HS-5 (cell line): ENCODE data around the gene DDX41.
A peak's percentile ranks its signal among the peaks of the same experiment; 100 is the strongest.
"Not testable (repeated sequence)": the region's sequence is repeated elsewhere in the genome, so short reads cannot be mapped to it uniquely, and the experiment has no call there.

Source experiments
- DNase-seq: peaks from one replicate; pipeline ENCODE4 v3.0.0-alpha.2; 2012; ENCODE audit warnings: low read depth

DDX41 gene

GRCh38 chr5:177537389-177538361, 20.9 kb upstream of the DDX41 start:
- peak; percentile 86 for DNase-seq

DNA sequence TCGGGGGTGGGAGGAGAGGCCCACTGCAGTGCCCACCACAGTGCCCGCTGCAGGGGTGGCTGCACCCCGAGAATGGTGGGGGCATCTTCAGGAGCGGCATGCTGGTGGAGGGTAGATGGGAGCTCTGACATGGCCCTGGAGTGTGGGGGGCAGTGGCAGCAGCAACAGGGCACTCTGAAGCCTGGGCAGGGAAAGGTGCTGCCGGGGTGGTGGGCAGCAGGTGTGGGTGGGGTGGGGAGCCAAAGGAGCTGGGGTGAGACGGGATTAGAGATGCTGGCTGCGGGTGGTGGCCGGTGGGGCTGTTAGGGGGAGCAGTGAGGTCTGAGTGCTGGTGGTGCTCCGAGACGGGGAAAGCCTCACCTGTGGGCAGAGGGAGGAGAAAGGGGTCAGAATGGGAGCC, 19.6 kb upstream of the DDX41 start:
- DNase-seq = no peak

GRCh38 chr5:177535125-177535524, 18.4 kb upstream of the DDX41 start:
- DNase-seq = no peak

DNA sequence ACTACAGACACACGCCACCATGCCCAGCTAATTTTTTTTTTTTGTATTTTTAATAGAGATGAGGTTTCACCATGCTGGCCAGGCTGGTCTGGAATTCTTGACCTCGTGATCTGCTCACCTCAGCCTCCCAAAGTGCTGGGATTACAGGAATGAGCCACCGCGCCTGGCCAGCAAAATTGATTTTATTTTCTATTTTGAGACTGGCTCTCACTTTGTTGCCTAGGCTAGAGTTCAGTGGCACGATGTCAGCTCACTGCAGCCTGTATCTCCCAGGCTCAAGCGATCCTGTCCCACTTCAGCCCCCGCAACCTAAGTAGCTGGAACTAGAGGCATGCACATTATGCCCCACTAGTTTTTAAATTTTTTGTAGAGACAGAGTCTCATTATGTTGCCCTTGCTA, 17.7 kb upstream of the DDX41 start:
- DNase-seq = not testable (repeated sequence)

- no peak for DNase-seq
Measured at GRCh38 chr5:177531209-177531940, 14.6 kb upstream of the DDX41 start.

DNA sequence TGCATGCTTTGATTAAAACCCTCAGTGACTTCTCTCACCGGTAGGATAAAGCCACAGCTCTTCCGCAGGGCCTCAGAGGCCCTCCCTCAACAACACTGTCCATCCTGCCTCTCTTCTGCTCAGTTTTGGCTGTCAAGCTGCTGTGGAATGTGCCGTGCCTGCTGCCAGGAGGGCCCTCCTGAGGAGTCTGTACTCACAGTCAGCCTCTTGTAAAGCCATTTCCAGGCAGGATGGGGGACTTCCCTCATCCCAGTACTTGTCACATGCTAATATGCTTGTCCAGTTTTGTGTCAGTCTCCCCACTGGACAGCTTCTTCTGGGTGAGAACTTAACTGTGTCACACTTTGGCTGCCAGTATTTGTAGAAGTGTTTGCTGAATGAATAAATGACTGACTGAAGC, 13.9 kb upstream of the DDX41 start:
- no peak for DNase-seq

GRCh38 chr5:177529247-177530203, 12.8 kb upstream of the DDX41 start:
- no peak for DNase-seq

DNA sequence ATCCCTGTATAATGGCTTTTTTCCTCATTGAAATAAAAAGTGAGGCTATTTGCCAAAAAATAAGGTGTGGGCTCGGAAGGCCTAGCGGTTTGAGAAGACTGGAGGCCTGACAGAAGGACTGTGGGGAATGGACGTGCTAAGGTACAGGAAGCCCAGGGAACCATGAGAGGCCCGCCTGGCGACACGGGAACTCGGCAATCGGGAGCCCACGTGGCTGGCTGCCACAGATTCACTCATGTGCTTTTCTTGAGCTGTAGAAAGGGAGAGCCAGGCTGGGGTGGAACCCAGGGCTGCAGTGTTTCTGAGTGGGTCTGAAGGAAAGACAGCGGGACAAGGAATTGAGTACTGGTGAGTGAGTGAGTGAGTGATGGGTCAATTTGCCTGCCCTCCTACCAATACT, 11.9 kb upstream of the DDX41 start:
- no peak for DNase-seq

DNA sequence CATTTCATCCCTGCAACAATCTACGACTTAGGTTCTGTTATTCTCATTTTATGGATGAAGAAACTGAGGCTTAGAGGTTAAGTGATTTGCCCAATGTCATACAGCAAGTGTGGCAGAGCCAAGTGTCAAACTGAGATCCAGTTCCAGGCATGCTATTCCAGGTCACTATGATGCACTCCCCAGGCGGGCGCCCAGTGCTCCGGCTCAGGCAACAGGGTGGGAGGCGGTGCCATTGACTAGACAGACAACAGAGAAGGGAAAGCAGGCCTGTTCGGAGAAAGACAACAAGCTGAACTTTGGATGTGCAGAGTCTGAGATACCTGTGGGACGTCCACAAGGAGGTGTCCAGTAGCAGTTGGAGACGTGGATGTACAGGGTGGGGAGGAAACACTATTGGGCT, 10.8 kb upstream of the DDX41 start:
- DNase-seq = no peak

DNA sequence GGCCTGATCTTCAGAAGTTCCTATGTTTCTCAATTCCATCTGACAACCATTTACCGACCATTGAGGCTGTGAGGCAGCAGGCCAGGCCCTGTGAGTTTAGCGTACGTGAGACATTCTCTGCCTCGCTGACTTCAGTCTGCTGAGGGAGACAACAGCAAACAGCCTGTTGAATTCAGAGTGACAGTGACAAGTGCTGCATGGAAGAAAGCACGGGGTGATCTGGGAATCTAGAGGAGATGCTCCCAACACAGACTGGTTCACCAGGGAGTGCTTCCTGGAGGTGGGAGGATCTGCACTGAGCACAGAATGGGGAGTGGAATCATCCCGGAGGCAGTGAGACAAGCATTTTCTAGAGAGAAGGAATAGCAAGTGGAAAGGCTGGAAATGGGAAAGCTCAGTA, 10.0 kb upstream of the DDX41 start:
- DNase-seq = no peak

DNA sequence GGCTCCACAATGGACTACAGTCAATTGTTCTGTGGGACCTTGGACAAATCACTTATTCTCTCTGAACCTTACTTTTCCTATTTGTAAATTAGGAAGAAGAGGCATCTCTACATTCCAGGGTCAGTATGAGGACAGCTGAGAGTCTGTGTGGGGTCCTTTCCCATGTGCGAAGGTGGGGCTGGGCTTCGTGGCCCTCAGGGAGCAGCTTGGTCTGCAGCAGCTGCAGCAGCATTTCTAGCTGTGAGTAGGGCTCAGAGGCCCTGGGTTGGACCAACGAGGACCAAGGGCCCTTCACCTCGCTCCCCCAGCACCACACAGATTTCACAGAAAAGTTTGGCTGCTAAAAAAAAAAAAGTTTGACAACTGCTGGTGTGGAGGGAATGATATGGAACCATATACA, 9.4 kb upstream of the DDX41 start:
- no peak for DNase-seq

- DNase-seq = no peak
Measured at GRCh38 chr5:177524941-177525655, 8.3 kb upstream of the DDX41 start.

DNA sequence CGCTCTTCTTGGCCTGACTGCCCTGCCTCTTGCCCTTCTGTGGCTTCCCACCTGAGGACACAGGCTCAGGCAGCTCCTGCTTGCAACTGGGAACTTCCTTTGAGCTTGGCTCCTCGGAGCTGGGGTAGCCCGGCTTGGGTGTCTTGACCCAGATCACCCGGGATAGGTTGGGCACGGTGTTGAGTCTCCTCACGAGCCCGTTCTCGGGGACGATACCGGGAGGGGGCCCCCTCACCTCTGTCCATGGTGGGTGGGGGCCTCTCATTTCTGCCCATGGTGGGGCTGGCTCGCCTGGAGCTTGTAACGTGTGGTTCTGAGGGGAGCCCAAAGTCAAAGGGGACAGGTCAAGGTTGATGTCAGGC, 7.8 kb upstream of the DDX41 start:
- DNase-seq = no peak

- DNase-seq = no peak
Measured at GRCh38 chr5:177523711-177524538, 7.2 kb upstream of the DDX41 start.

DNA sequence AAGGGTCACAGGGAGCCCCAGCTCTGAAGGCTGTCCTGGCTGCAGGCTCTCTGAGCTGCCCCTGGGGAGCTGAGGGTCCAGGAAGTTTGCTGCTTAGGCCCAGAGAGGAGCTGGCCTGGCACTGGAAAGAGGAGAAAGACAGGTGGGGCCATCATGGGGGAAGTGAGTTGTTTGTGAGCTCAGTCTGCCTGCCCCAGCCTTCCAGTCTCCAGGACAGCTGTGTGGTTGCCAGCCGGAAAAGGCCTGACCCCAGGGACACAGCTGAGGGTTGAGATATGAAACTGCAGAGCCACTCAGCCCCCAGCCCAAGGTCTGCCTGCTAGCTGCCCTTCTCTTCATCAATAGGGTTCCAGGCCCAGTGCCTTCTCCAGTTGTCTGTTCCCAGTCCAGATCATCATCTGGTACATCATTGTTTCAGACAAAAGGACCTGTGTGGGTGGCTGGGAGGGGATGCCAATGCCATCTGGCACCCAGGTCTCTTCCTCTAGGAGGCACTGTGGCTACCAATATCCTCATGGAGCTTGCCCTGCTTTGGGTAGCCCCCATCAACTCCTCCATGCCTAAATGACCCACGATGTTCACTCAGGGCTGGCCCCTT, 4.3 kb upstream of the DDX41 start:
- no peak for DNase-seq

DNA sequence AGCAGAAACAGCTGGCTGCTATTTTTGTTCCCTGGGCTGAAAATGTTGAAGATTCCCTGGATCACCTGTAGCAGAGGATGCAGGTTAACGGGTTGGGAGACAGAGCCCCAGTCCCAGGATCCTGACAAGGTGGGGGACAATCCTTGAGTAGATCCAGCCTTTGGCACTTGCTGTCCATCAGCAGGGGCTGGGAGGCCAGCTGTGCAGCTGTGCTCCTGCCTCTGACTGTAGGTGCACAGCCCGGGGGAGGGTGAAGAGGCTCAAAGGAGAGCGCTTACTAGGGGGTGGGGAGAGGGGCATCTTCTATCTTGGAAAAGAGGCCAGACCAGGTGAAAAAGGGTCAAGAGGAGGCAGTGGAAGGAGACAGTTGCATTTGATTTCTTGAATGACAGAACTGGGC, 3.5 kb upstream of the DDX41 start:
- no peak for DNase-seq

DNA sequence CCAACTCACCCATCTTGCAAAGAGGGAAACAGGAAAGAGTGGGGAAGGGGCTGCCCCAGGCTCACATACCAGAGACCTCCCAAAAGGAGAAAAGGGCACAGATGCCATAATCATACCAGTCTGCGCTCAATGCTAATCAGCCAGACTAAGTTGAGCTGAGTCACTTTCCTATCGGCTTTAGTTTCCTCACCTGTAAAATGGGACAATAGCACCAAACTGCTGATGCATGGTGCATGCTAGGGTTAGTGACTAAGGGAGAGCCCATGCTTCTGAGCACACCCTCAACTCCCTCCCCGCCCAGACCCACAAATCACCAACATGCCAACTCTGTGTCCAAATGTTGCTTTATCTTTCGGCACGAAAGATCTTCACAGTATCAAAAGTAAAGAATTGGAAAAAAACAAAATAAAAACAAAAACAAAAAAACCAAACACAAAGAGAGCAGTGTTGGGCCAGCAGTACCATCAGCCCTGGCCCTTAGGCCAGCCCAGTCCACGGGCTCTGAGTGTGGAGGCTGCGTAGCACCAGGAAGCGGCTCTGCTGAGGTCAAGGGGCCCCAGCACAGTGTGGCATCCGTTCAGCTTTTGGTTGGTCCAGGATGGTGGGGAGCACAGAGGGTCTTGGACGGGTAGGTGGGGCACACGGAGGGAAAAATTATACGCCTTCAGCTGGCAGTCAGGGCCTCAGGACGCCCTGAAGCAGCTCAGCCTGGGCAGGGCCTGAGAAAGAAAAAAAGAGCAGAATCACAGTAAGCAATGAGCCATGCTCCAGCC, 2.9 kb upstream of the DDX41 start:
- no peak for DNase-seq

DNA sequence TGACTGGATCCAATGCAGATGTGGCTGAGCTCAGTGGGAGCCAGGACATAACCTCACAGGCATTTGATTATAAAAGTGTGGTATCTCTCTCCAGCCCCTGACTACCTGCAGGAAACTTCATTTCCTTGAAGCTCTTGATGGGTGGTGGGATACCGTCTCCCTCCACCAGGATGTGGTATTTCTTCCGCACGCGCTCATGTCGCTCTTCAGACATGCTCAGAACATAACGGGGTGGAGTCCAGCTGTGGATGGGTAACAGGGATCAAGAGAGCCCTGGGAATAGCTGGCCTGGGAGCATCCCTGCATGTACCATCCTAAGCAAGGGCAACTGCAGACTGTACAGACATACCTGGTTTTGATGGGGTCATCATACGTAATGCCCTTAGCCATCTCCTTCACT, 1.2 kb downstream of the DDX41 start:
- DNase-seq = no peak

DNA sequence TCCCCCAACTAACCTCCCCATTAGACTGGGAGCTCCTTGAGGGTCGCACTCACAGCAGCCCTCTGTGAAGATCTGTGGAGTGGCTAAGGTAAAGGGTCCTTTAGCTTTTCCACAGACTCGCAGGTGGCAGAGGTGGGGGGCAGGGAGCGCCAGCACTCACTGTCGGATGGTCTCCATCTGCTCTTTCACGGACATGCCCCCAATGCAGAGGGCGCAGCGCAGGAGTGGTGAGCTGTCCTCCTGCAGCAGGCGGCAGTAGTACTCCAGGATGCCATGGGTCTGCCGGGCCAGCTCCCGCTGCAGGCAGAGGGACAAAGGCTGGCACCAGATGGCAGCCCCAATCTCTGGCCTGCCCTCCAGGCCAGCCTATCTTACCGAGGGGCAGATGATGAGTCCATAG, 2.2 kb downstream of the DDX41 start:
- DNase-seq = no peak

DNA sequence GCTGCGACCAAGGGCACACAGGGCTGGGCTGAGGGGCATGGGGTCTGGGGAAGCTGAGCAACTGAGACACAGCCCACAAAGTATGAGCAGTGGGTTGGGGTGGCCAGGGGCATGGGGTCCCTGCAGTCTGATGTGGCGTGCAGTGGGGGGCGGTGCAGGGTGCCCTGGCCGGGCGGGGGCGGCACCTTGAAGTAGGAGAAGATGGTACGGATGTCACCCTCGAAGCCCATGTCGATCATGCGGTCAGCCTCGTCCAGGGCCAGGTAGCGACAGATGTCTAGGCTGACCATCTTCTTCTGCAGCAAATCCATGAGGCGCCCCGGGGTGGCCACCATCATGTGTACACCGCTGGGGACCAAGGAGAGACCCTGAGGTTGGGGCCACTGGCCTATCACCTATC, 3.3 kb downstream of the DDX41 start:
- no peak for DNase-seq
